Right lobe of liver (tissue), 6 donors: ENCODE measurements around the gene PTH2. TPM values are rescaled to one million over a fixed set of nuclear protein-coding genes. Genes with fewer than 3 reads are reported as not detected.

Experiments used
- ATAC-seq, 4 donors: fragments of 200-7000 bp; cut with Tn5 transposase; one replicate each; pipeline ENCODE4 v1.9.1; 2020; ENCODE audit warnings: mild to moderate bottlenecking in 4 of 4, moderate library complexity in 4 of 4
- DNase-seq, 3 donors: peaks; one replicate each; pipeline ENCODE4 v3.0.0-alpha.2; 2020
- H3K27ac ChIP-seq, 3 donors: fragments of 200-600 bp; one replicate each; pipeline ENCODE4 v1.8.0; 2022
- H3K27me3 ChIP-seq, 2 donors: fragments of 200-600 bp; one replicate each; pipeline ENCODE4 v1.8.0; 2022
- H3K36me3 ChIP-seq, 4 donors: fragments of 200-600 bp; sonication (generic) in 1 of 4; one replicate each; pipeline versions ENCODE4 v1.5.1 to v1.8.0; 2017 to 2022; ENCODE audit warnings: control low read depth in 1 of 4
- H3K4me1 ChIP-seq, 4 donors: fragments of 200-600 bp; sonication (generic) in 1 of 4; one replicate each; pipeline versions ENCODE4 v1.5.1 to v1.8.0; 2017 to 2022; ENCODE audit warnings: control low read depth in 1 of 4
- H3K4me3 ChIP-seq, 3 donors: fragments of 200-600 bp; one replicate each; pipeline ENCODE4 v1.8.0; 2022
- H3K9me3 ChIP-seq, 4 donors: fragments of 200-600 bp; sonication (generic) in 1 of 4; one replicate each; pipeline versions ENCODE4 v1.5.1 to v1.8.0; 2017 to 2022; ENCODE audit warnings: control low read depth in 1 of 4
- POLR2A ChIP-seq: fragments of 450-650 bp; IDR thresholded peaks from one replicate; pipeline ENCODE4 v1.6.1; 2017; ENCODE audit warnings: antibody characterized with exemption, mild to moderate bottlenecking
- WGBS: methylation state at CpG from one replicate; pipeline ENCODE4 v1.1.6; 2018; ENCODE audit warnings: low coverage, low lambda C conversion rate; ENCODE audit not compliant: insufficient coverage; ENCODE audit errors: missing lambda C conversion rate; 5-methylcytosine and 5-hydroxymethylcytosine counted together
- intact Hi-C, 2 donors: fragments of 100-400 bp; cut with DNase I; formaldehyde crosslinking; loops; one replicate each; pipeline versions ENCODE4 v1.11.2 to v1.14.1; 2022
- total RNA-seq, 6 experiments: library from RNA; depleted of rRNA in 2 of 6; stranded (reverse); fragments of >200 nt in 2 of 6; fragmentation: NEBNext Ultra II Directional in 3 of 6; extraction: Animal tissue kit (Norgen Biotek cat#: 25700) in 3 of 6; gene quantifications; one replicate each; pipeline versions ENCODE4 v1.1.0 to v1.2.4, GENCODE V29; 2016 to 2023
- TF ChIP-seq, protein P1 (sequence below), 4 donors: fragments of 200-600 bp in 3 of 4; fragments of 450-650 bp in 1 of 4; IDR thresholded peaks; one replicate each; pipeline versions ENCODE4 v1.5.1 to v1.8.0; 2016 to 2022; ENCODE audit warnings: antibody characterized with exemption in 4 of 4, mild to moderate bottlenecking in 2 of 4
- donor health status: DM: no; HTN: yes; CAD: no.
- donor health status: DM: no; HTN: no; CAD: no.
- donor health status: DM: no; HTN: no; CAD: no.
- donor health status: DM: no; HTN: yes; CAD: no.
- donor health status: DM: no; HTN: yes; CAD: no.

The PTH2 gene
- total RNA-seq, 6 experiments from 2014 or later = not detected

DNA sequence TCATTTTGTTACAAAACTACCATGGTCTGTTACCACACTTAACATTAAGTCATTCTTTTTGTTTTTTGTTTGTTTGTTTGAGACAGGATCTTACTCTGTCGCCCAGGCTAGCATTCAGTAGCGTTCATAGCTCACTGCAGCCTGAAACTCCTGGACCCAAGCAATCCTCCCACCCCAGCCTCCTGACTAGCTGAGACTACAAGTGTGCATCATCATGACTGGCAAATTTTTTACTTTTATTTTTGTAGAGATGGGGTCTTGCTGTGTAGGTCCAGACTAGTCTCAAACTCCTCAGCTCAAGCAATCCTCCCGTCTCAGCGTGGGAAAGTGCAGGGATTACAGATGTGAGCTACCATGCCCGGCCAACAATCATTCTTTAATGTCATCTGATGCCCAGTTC is 33.1 kb upstream of the PTH2 start:
- Histone ChIP-seq H3K4me1 (peaks cover 0 to 6% (median 2%) of the 10 kb centered on the region in 4 donors), H3K4me3 (no peak overlapping the region), H3K27ac (peak overlapping the region in 1 of 3 donors; percentile 18), H3K27me3 (no peaks in the 10 kb centered on the region), H3K36me3 (peaks cover 0 to 12% (median 0%) of the 10 kb centered on the region in 4 donors), H3K9me3 (no peaks in the 10 kb centered on the region)
- ATAC-seq (no peak), DNase-seq (no peak)
- intact Hi-C loops = no loop called here
- 62% methylated on average over 5 of the region's 5 CpGs for WGBS
- no peak for TF ChIP-seq POLR2A
- TF ChIP-seq, protein P1, sequence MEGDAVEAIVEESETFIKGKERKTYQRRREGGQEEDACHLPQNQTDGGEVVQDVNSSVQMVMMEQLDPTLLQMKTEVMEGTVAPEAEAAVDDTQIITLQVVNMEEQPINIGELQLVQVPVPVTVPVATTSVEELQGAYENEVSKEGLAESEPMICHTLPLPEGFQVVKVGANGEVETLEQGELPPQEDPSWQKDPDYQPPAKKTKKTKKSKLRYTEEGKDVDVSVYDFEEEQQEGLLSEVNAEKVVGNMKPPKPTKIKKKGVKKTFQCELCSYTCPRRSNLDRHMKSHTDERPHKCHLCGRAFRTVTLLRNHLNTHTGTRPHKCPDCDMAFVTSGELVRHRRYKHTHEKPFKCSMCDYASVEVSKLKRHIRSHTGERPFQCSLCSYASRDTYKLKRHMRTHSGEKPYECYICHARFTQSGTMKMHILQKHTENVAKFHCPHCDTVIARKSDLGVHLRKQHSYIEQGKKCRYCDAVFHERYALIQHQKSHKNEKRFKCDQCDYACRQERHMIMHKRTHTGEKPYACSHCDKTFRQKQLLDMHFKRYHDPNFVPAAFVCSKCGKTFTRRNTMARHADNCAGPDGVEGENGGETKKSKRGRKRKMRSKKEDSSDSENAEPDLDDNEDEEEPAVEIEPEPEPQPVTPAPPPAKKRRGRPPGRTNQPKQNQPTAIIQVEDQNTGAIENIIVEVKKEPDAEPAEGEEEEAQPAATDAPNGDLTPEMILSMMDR (IDR thresholded peaks at IDR 0.05) = no peak

DNA sequence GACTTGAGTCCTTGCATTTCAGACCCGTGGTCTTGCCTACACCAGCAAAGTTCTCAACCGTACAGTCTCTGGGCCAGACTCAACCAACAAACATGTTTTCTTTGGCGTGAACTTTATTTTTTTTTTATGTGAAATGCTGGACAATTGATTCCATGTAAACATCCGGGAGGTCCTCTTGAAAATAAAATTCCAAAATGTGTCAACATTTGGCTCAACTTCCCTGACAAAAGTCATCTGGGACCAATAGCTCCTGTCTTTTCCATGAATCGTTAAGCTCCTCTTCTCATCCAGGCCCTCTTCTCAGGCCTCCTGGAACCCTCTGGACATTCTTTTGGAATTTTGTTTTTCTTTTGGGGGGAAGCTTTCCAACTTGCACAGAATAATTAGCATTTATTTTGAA is 32.5 kb upstream of the PTH2 start:
- no peaks in the 10 kb centered on the region for H3K9me3 ChIP-seq
- DNase-seq (no peak), ATAC-seq (no peak)
- 59% methylated on average over 5 of the region's 5 CpGs for WGBS
- no peak overlapping the region for H3K27ac ChIP-seq
- no peak overlapping the region for H3K4me3 ChIP-seq
- TF ChIP-seq, protein P1 (IDR thresholded peaks at IDR 0.05) = no peak
- H3K4me1 ChIP-seq = peaks cover 0 to 6% (median 2%) of the 10 kb centered on the region in 4 donors
- peaks cover 0 to 12% (median 0%) of the 10 kb centered on the region in 4 donors for H3K36me3 ChIP-seq
- H3K27me3 ChIP-seq = no peaks in the 10 kb centered on the region
- intact Hi-C loops = no loop called here

DNA sequence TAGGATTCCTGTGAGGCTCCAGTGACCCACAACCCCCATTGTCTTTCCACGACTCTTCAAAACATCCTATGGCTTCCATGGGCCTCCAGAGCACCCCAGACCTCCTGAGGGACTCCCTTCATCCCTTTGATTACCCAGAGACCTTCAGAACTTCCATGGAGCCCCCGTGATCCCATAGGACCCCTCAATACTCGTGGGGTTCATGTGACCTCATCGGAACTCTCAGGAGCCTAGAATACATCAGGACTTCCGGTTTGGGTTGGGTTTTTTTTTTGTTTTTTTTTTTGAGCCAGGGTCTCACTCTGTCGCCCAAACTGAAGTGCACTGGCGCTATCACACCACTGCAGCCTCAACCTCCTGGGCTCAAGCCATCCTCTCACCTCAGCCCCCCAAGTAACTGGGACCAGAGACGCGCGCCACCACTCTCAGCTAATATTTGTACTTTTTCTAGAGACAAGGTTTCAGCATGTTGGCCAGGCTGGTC is 30.6 kb upstream of the PTH2 start:
- Histone ChIP-seq H3K4me3 (peak overlapping the region; percentile 50 to 73 (median 67)), H3K27ac (peak overlapping the region; percentile 75 to 83 (median 82)), H3K4me1 (peaks cover 0 to 11% (median 3%) of the 10 kb centered on the region in 4 donors), H3K27me3 (no peaks in the 10 kb centered on the region), H3K36me3 (no peaks in the 10 kb centered on the region), H3K9me3 (no peaks in the 10 kb centered on the region)
- 41% methylated on average over 10 of the region's 10 CpGs for WGBS
- no peak for DNase-seq
- TF ChIP-seq, protein P1 (IDR thresholded peaks at IDR 0.05) = no peak
- no peak for TF ChIP-seq POLR2A
- no peak for ATAC-seq
- intact Hi-C loops = no loop called here

DNA sequence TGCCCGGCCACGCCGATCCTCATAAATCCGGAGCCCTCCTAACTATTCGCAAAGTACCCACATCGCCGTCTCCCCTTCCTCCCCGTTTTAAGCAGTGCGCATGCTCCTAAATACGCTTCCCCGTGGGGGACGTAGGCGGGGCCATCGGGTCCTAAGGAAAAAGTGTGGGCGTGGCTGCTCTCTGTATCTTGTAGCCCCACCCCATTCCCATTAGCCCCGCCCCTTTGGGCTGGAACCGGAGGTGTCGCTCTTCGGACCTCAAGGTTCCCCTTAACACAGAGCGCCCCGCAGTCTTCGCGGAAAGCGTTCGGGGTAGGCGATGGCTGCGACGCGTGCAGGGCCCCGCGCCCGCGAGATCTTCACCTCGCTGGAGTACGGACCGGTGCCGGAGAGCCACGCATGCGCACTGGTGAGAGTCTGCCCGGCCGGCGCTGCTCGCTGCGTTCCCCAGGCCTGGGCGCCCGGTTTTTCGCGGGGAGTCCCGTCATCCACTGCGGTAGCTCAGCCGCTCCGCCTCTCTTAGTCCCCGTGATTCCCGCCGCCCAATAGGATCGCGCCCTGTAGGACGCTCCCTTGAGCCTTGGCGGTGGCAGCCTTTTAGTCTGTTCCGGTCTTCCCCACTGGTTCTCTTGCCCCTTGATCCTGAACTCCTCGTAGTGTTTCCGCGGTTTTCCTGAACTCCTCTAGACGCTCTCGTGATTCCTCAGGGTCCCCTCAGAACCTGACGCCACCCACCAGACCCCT is 29.9 kb upstream of the PTH2 start, which contains the start of gene ALDH16A1:
Gene ALDH16A1 (plus strand): TSS at position 213 of the 744 bp plus-strand sequence. CDS start 107 bp downstream, at position 320.
- DNase-seq (peak; percentile 98 to 99 (median 99)), ATAC-seq (peak; percentile 86 to 93 (median 89))
- TF ChIP-seq, protein P1 (IDR thresholded peaks at IDR 0.05) = no peak
- TF ChIP-seq POLR2A = peak; percentile 80
- Histone ChIP-seq H3K27ac (peak within 1 kb of the TSS; percentile 75 to 83 (median 82)), H3K4me3 (peak within 1 kb of the TSS; percentile 50 to 85 (median 73)), H3K36me3 (no peaks in the 10 kb centered on the region), H3K9me3 (no peaks in the 10 kb centered on the region), H3K27me3 (no peaks in the 10 kb centered on the region), H3K4me1 (peaks cover 0 to 11% (median 3%) of the 10 kb centered on the region in 4 donors)
- under 1% methylated on average over 18 of the region's 66 CpGs for WGBS
- intact Hi-C loops = no loop called here
